Thyroid gland (tissue), 4 donors: Measurements from ENCODE around the gene SCP2D1.
"Not testable (repeated sequence)": the region's sequence is repeated elsewhere in the genome, so short reads cannot be mapped to it uniquely, and the experiment has no call there.

Experiments
- CTCF ChIP-seq, 6 experiments: fragments of 200-600 bp in 3 of 6; fragments of 450-650 bp in 3 of 6; sonication (generic) in 3 of 6; IDR thresholded peaks; one replicate each; pipeline ENCODE4 v1.5.1; 2016 to 2019; ENCODE audit warnings: antibody characterized with exemption in 6 of 6, mild to moderate bottlenecking in 2 of 6, inconsistent platforms in 1 of 6, moderate library complexity in 1 of 6
- POLR2A ChIP-seq, 2 donors: fragments of 450-650 bp; IDR thresholded peaks; one replicate each; pipeline ENCODE4 v1.6.1; 2017; ENCODE audit warnings: antibody characterized with exemption in 2 of 2, mild to moderate bottlenecking in 2 of 2, moderate library complexity in 1 of 2

DNA sequence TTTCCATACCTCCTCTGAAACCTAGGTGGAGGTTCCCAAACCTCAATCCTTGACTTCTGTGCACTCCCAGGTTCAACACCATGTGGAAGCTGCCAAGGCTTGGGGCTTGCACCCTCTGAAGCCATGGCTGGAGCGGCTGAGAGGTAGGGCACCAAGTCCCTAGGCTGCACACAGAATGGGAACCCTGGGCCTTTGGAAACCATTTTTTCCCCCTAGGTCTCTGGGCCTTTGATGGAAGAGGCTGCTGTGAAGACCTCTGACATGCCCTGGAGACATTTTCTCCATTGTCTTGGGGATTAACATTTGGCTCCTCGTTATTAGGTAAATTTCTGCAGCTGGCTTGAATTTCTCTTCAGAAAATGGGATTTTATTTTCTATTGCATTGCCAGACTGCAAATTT lies 26.5 kb upstream of the SCP2D1 start:
- not testable (repeated sequence) for TF ChIP-seq POLR2A, CTCF (IDR thresholded peaks at IDR 0.05)
